AG04449 (cell line): Measurements from ENCODE around the gene ARRDC3.

Source experiments
- CTCF ChIA-PET: fragments of 350-600 bp; formaldehyde crosslinking; extraction: SDS; loops from one replicate; lab custom pipeline; 2021; ENCODE audit warnings: antibody characterized with exemption; lab: Yijun Ruan, JAX
- POLR2A ChIA-PET: fragments of 400-600, 350-600 bp; formaldehyde crosslinking; extraction: SDS; loops from one replicate; lab custom pipeline; 2020; ENCODE audit warnings: antibody characterized with exemption, inconsistent platforms; lab: Yijun Ruan, JAX
- DNase-seq: peaks from one replicate; pipeline ENCODE4 v3.0.0-alpha.2; 2010; ENCODE audit warnings: low read depth, low spot score
- H3K4me3 ChIP-seq: 2 replicates; pipeline ENCODE4 v1.5.1; 2011; ENCODE audit warnings: low read depth, mild to moderate bottlenecking, control low read depth, low read length
- CTCF ChIP-seq: IDR thresholded peaks from one replicate; pipeline ENCODE4 v1.5.1; 2011; ENCODE audit warnings: mild to moderate bottlenecking, moderate library complexity, low read length, control low read depth, inconsistent platforms; ENCODE audit not compliant: insufficient read depth; ENCODE audit errors: missing control alignments

Gene ARRDC3

DNA sequence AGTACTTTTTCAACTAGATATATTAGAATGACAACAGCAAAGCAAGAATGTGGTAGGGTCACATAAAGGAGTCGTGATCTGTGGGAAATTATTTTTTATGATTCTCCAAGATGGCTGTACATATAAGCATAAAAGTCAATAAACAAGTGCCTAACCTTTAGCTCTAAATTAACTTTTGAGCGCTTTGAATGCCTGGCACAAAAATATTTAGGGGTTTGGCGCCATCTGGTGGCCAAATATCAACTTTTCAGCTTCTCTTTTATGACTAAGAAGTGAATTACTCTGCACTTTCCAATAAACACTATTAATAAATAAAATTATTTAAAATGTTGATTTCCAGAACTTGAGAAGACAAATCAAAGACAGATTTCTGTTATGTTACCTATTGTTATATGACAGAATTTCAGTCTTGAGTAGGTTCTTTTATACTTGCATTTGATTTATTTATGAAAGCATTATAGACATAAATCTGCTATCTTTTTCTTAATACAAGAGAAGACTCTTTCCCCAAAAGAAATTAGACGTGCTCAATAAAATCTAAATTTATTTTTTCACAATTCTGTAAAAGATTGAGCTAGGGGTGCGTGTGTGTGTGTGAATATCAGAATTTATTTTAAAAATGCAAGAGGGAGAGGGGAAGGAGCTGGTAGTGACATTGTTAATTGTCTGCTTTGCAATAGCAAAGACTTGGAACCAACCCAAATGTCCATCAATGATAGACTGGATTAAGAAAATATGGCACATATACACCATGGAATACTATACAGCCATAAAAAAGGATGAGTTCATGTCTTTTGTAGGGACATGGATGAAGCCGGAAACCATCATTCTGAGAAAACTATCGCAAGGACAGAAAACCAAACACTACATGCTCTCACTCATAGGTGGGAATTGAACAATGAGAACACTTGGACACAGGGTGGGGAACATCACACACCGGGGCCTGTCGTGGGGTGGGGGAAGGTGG is 36.7 kb upstream of the ARRDC3 start:
- ChIA-PET POLR2A (interaction anchor here (1.6 kb wide), 1 partner anchor 37 kb away, joined by 4 read pairs; the partner anchor contains the start of gene ARRDC3), CTCF (interaction anchor here (0.6 to 7.1 kb wide), 44 partner anchors 9 to 710 kb away, joined by 3 to 146 read pairs (median 4); partner anchors contain the start of gene ARRDC3)
- DNase-seq, result no peak
- H3K4me3 ChIP-seq, result no peak overlapping the region
- peak; percentile 13 for TF ChIP-seq CTCF

DNA sequence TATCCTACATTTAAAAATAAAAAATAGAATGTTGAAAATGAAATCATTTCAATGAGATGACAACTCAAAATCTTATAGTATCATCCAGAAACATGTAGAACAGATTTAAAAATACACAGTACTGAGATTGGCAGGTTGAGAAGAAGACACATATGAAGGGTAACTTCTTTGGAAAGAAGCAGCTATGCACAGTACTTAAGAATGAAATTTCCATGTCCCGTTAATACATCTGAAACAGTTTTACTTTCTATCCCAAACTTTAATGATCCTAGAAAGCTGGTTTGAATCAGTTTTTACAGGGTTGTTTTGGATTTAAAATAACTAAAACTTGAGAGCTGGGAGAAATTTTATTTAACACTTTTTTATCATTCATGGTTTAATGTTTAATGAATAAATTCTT is 36.0 kb upstream of the ARRDC3 start:
- TF ChIP-seq CTCF, result no peak
- H3K4me3 ChIP-seq, result no peak overlapping the region
- POLR2A ChIA-PET, result interaction anchor here (1.6 kb wide), 1 partner anchor 36 kb away, joined by 4 read pairs; the partner anchor contains the start of gene ARRDC3
- CTCF ChIA-PET, result interaction anchor here (0.6 to 7.1 kb wide), 41 partner anchors 10 to 710 kb away, joined by 3 to 146 read pairs (median 4); partner anchors contain the start of gene ARRDC3
- DNase-seq, result no peak

DNA sequence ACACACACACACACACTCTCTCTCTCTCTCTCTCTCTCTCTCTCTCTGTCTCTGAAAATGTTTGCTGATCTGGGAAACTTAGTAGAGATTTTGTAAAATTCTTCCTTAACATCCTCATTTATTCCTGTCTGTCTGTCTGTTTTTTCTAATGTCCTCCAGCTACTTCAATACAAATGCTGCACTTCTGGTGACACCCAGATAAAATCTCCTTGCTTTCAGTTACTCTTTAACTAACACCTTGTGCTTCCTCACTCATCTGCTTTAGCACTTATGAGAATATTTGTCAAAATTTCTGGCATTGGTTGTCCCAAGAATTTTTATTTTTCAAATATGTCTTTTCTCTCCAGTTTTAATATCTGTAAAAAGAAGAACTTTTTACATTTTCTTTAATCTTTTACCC is 35.0 kb upstream of the ARRDC3 start:
- CTCF ChIA-PET, result interaction anchor here (0.7 to 7.1 kb wide), 11 partner anchors 11 to 612 kb away, joined by 4 to 146 read pairs (median 26); partner anchors contain the start of gene ARRDC3
- POLR2A ChIA-PET, result interaction anchor here (1.6 kb wide), 1 partner anchor 35 kb away, joined by 4 read pairs; the partner anchor contains the start of gene ARRDC3
- no peak overlapping the region for H3K4me3 ChIP-seq
- no peak for TF ChIP-seq CTCF
- DNase-seq, result no peak

DNA sequence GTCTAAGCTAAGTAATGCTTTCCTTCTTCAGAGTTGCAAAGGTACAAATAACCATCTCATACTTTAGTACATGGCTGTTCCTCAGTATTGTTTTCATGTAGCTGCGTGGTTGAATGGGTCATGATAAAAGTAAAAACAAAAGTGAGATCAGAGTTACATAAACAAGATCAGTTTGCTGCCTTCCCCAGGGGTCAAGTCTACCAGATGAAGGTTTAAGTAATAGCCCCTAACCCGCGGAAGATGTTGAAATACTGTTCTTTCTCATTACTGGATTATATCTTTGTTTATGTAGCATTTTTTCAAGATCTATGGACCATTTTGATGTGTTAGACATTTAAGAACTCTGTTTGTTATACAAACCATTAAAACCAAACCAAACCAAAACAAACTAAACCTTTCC is 34.1 kb upstream of the ARRDC3 start:
- no peak for DNase-seq
- H3K4me3 ChIP-seq, result no peak overlapping the region
- no peak for TF ChIP-seq CTCF
- POLR2A ChIA-PET, result interaction anchor here (1.1 kb wide), 1 partner anchor 449 kb away, joined by 3 read pairs; no protein-coding TSS in a partner anchor
- CTCF ChIA-PET, result interaction anchor here (0.7 to 7.1 kb wide), 10 partner anchors 10 to 633 kb away, joined by 3 to 146 read pairs (median 20); partner anchors contain the start of gene ARRDC3

DNA sequence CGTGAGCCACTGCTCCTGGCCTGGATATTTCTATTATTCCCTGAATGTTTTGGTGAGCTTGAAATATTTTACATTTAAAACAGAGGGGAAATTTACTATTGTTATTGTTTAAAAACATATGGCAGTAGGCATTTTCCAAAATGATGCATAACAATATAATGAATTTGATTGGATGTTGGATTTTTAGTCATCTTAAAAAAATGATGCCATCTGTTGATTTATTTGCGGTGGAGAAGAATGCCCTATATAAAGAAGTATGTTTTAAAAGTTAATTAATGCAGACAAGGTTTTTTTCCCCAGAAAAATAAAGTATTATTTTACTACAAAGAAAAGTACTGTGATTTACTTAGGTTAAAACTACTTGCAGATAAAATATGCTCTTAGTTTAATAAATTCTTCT is 33.4 kb upstream of the ARRDC3 start:
- ChIA-PET CTCF (interaction anchor here (1.1 to 7.1 kb wide), 5 partner anchors 12 to 552 kb away, joined by 3 to 146 read pairs (median 5); no protein-coding TSS in a partner anchor), POLR2A (interaction anchor here (1.1 kb wide), 1 partner anchor 448 kb away, joined by 3 read pairs; no protein-coding TSS in a partner anchor)
- TF ChIP-seq CTCF, result no peak
- no peak overlapping the region for H3K4me3 ChIP-seq
- no peak for DNase-seq
